Measurements from ENCODE around the gene SUSD2.

DNA sequence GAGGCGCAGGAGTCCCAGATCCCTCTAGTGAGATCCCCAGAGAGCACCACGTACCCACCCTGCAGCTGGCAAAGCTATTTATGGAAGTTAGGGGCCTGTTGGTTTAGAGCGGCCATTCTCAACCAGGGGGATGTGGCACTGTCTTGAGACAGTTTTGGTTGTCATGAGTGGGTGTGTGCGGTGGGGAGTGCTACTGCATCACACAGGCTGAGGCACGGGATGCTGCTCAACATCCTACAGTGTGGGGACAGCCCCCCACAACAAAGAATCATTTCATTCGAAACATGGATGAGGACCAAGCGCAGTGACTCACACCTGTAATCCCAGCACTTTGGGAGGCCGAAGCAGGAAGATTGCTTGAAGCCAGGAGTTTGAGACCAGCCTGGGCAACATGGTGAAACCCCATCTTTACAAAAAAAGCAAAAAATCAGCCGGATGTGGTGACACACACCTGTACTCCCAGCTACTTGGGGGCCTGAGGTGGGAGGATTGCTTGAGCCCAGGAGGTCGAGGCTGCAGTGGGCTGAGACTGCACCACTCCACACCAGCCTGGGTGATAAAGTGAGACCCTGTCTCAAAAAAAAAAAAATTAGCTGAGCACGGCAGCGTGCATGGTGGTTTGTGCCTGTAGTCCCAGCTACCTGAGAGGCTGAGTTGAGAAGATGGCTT, 35.4 kb downstream of the SUSD2 start:
- TF ChIP-seq, protein P1, sequence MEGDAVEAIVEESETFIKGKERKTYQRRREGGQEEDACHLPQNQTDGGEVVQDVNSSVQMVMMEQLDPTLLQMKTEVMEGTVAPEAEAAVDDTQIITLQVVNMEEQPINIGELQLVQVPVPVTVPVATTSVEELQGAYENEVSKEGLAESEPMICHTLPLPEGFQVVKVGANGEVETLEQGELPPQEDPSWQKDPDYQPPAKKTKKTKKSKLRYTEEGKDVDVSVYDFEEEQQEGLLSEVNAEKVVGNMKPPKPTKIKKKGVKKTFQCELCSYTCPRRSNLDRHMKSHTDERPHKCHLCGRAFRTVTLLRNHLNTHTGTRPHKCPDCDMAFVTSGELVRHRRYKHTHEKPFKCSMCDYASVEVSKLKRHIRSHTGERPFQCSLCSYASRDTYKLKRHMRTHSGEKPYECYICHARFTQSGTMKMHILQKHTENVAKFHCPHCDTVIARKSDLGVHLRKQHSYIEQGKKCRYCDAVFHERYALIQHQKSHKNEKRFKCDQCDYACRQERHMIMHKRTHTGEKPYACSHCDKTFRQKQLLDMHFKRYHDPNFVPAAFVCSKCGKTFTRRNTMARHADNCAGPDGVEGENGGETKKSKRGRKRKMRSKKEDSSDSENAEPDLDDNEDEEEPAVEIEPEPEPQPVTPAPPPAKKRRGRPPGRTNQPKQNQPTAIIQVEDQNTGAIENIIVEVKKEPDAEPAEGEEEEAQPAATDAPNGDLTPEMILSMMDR (IDR thresholded peaks at IDR 0.05), result no peak
- TF ChIP-seq, protein P2, sequence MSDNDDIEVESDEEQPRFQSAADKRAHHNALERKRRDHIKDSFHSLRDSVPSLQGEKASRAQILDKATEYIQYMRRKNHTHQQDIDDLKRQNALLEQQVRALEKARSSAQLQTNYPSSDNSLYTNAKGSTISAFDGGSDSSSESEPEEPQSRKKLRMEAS (IDR thresholded peaks at IDR 0.05; ENCODE audit: low read depth), result no peak
- TF ChIP-seq YY1 (IDR thresholded peaks at IDR 0.05; ENCODE audit: low read depth), result no peak
- TF ChIP-seq GABPA (IDR thresholded peaks at IDR 0.05; ENCODE audit: low read depth), result no peak
- no peak for TF ChIP-seq SMC3 (IDR thresholded peaks at IDR 0.05; ENCODE audit: low read depth, low read length)
- TF ChIP-seq EZH2phosphoT487 (IDR thresholded peaks at IDR 0.05; ENCODE audit: borderline replicate concordance, low read depth), result no peak
- no peak for TF ChIP-seq MXI1 (IDR thresholded peaks at IDR 0.05; ENCODE audit: low read depth, low read length)
- no peak for TF ChIP-seq EP300 (IDR thresholded peaks at IDR 0.05; ENCODE audit: borderline replicate concordance in 1 of 2, low read depth in 1 of 2, low read length in 1 of 2)
- no peak for TF ChIP-seq FOSL2 (IDR thresholded peaks at IDR 0.05; ENCODE audit: borderline replicate concordance, low read depth)

Data from SK-N-SH (cell line).